ENCODE results near the gene TSEN34.

DNA sequence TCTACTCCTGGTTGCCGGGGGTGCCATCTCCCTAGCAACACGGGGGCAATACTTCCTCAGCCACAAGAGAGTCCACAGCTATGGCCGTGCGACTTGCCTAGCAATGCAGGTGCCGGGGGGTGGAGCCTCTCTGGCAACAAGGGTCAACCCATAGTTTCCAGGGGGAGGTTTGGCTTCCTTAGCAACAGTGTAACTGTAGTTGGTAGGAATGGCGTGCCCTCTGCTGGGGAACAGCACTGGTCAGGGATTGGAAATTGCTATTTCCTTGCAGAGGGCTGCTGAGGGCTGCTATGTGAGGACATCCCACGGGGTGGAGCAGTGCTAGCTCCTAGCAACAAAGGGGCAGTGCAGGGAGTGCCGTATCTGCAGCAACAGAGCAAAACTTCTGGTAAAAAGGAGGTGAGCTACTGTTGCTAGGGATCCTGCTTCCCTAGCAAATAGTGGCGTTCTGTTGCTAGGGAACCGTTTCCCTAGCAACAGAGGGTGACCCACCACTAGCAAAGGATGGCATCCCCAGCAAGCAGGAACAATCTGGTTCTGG lies 11.1 kb upstream of the TSEN34 start:
- TF ChIP-seq, protein P1, sequence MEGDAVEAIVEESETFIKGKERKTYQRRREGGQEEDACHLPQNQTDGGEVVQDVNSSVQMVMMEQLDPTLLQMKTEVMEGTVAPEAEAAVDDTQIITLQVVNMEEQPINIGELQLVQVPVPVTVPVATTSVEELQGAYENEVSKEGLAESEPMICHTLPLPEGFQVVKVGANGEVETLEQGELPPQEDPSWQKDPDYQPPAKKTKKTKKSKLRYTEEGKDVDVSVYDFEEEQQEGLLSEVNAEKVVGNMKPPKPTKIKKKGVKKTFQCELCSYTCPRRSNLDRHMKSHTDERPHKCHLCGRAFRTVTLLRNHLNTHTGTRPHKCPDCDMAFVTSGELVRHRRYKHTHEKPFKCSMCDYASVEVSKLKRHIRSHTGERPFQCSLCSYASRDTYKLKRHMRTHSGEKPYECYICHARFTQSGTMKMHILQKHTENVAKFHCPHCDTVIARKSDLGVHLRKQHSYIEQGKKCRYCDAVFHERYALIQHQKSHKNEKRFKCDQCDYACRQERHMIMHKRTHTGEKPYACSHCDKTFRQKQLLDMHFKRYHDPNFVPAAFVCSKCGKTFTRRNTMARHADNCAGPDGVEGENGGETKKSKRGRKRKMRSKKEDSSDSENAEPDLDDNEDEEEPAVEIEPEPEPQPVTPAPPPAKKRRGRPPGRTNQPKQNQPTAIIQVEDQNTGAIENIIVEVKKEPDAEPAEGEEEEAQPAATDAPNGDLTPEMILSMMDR (IDR thresholded peaks at IDR 0.05): no peak
- no peak for TF ChIP-seq EP300 (IDR thresholded peaks at IDR 0.05)
- TF ChIP-seq POLR2A (IDR thresholded peaks at IDR 0.05; ENCODE audit: low read depth): no peak
